ENCODE measurements around the gene NEK6.

DNA sequence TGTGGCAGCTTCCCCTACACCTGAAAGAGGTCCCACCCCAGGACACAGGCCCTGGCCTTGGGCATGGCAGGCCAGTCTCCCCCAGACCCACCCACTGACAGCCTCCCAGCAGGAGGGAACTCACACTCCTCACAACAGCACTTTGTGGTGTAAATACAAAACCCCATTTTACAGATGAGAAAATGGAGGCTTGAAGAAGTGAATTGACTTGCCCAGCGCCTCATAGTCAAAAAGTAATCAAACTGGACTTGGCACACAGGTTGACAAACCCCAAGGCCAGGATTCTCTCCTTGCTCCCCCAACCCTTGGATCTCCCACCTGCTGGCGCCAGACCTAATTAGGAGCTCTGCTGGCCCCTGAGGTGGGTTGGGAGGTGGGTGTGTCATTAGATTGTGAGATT is 29.2 kb upstream of the NEK6 start:
- TF ChIP-seq POLR2A (IDR thresholded peaks at IDR 0.05; ENCODE audit: low read length) (no peak), GATA1 (IDR thresholded peaks at IDR 0.05; ENCODE audit: low read depth, low read length) (no peak)
